Testis (tissue), 2 donors: ENCODE measurements around the gene HOXD12.

Experiments used
- CTCF ChIP-seq, 3 experiments: fragments of 450-650 bp in 2 of 3; fragments of 200-600 bp in 1 of 3; sonication (generic) in 1 of 3; IDR thresholded peaks; one replicate each; pipeline ENCODE4 v1.5.1; 2016 to 2019; ENCODE audit warnings: antibody characterized with exemption in 3 of 3, mild to moderate bottlenecking in 2 of 3, moderate library complexity in 1 of 3
- POLR2A ChIP-seq: fragments of 450-650 bp; IDR thresholded peaks from one replicate; pipeline ENCODE4 v1.6.1; 2017; ENCODE audit warnings: antibody characterized with exemption, mild to moderate bottlenecking, moderate library complexity

- TF ChIP-seq CTCF (IDR thresholded peaks at IDR 0.05) = no peak
- no peak for TF ChIP-seq POLR2A
Observed at GRCh38 chr2:176092270-176093144, 7.1 kb upstream of the HOXD12 start, which contains the start of gene HOXD13.
